Endometrial microvascular endothelial cells (primary cell): Measurements from ENCODE around the gene DSCAML1. TPM values are rescaled to one million over a fixed set of nuclear protein-coding genes. Genes with fewer than 3 reads are reported as not detected.

ENCODE experiments used
- in situ Hi-C: cut with HindIII; loops from 2 replicates; pipeline ENCODE4 v1.10.0; 2017; ENCODE audit warnings: low sequenced_read_pairs, low pct_unique_long_range_greater_than_20kb; ENCODE audit errors: inconsistent ontology term
- total RNA-seq: library from RNA; depleted of rRNA; stranded (reverse); fragments of >200 nt; gene quantifications from one replicate; pipeline ENCODE4 v1.2.3, GENCODE V29; 2015; ENCODE audit errors: inconsistent ontology term

DSCAML1 gene
- total RNA-seq, 1 donor from 2014 or later = not detected

GRCh38 chr11:117658809-117659208 is 138.2 kb downstream of the DSCAML1 start:
- in situ Hi-C loops = no loop called here

- in situ Hi-C loops = no loop called here
These were observed 139.2 kb downstream of the DSCAML1 start for GRCh38 chr11:117657794-117658193.

- in situ Hi-C loops = no loop called here
These were observed 142.4 kb downstream of the DSCAML1 start for GRCh38 chr11:117654281-117655255.

GRCh38 chr11:117652521-117652920 is 144.5 kb downstream of the DSCAML1 start:
- in situ Hi-C loops = no loop called here

- in situ Hi-C loops = no loop called here
These were observed 147.5 kb downstream of the DSCAML1 start for GRCh38 chr11:117649296-117650055.

GRCh38 chr11:117647872-117648271 is 149.1 kb downstream of the DSCAML1 start:
- in situ Hi-C loops = no loop called here

GRCh38 chr11:117647207-117647606 is 149.8 kb downstream of the DSCAML1 start:
- in situ Hi-C loops = no loop called here

- in situ Hi-C loops = no loop called here
These were observed 150.6 kb downstream of the DSCAML1 start for GRCh38 chr11:117646411-117646810.

- in situ Hi-C loops = no loop called here
These were observed 152.4 kb downstream of the DSCAML1 start for GRCh38 chr11:117644403-117645155.

- in situ Hi-C loops = no loop called here
These were observed 153.3 kb downstream of the DSCAML1 start for GRCh38 chr11:117643606-117644300.

- in situ Hi-C loops = no loop called here
These were observed 154.2 kb downstream of the DSCAML1 start for GRCh38 chr11:117642835-117643234.

GRCh38 chr11:117642396-117642795 is 154.6 kb downstream of the DSCAML1 start:
- in situ Hi-C loops = no loop called here

- in situ Hi-C loops = no loop called here
These were observed 155.8 kb downstream of the DSCAML1 start for GRCh38 chr11:117641008-117641915.

GRCh38 chr11:117640041-117640440 is 157.0 kb downstream of the DSCAML1 start:
- in situ Hi-C loops = no loop called here

GRCh38 chr11:117639601-117640000 is 157.4 kb downstream of the DSCAML1 start:
- in situ Hi-C loops = no loop called here

GRCh38 chr11:117638911-117639543 is 158.0 kb downstream of the DSCAML1 start:
- in situ Hi-C loops = no loop called here
